HUES6 (cell line): Measurements from ENCODE around the gene LYZL4.

Experiments used
- H3K27ac ChIP-seq: 2 replicates; pipeline ENCODE4 v1.7.0; 2013; ENCODE audit warnings: low read depth, mild to moderate bottlenecking, low read length, inconsistent platforms
- H3K27me3 ChIP-seq: 2 replicates; pipeline ENCODE4 v1.6.1; 2013; ENCODE audit warnings: low read length; ENCODE audit not compliant: control insufficient read depth, insufficient read depth
- H3K36me3 ChIP-seq: 2 replicates; pipeline ENCODE4 v1.6.1; 2013; ENCODE audit warnings: low read length; ENCODE audit not compliant: control insufficient read depth, insufficient read depth
- H3K4me1 ChIP-seq: 2 replicates; pipeline ENCODE4 v1.6.1; 2013; ENCODE audit warnings: low read length; ENCODE audit not compliant: control insufficient read depth, insufficient read depth
- H3K4me3 ChIP-seq: 2 replicates; pipeline ENCODE4 v1.5.1; 2013; ENCODE audit warnings: low read depth, low read length
- H3K9ac ChIP-seq: one replicate; pipeline ENCODE4 v1.6.1; 2013; ENCODE audit warnings: mild to moderate bottlenecking, low read length
- H3K9me3 ChIP-seq: 2 replicates; pipeline ENCODE4 v1.6.1; 2013; ENCODE audit warnings: low read depth, low read length; ENCODE audit not compliant: control insufficient read depth, insufficient read depth

The LYZL4 gene, protein sequence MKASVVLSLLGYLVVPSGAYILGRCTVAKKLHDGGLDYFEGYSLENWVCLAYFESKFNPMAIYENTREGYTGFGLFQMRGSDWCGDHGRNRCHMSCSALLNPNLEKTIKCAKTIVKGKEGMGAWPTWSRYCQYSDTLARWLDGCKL

DNA sequence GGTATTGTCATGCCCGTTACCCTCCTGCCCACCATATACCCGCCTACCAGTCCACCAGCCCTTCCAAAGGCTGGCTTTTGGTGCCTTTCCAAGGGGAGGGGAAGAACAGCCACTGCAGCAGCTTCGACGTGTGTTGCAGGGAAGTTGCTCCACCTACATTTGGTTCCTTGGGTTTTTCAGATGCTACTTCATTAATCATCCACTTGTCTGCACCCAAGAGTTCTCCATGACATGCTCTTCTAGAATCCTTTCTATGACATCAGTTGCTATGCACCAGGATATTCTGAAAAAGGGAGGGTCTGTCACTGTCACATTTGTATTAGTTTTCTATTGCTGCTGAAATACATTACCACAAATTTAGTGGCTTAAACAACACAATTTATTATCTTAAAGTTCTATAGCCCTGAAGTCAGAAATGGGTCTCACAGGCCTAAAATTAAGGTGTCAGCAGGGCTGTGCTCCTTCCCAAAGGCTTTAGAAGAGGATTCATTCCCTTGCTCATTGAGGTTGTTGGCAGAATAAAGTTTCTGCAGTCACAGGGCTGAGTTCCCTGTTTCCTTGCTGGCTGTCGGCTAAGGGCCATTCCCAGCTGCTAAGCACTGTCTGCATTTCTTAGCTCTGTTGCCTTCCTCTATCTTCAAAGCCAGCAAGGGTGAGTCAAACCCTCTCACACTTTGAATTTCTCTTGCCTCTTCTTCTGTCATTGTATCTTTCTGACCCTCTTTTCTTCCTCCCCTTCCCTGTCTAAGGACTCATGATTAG is at the start of gene LYZL4:
TSS of gene LYZL4 (minus strand) at position 241 of the 762 bp plus-strand sequence. CDS start 3,359 bp downstream, outside the sequence.
- Histone ChIP-seq H3K4me3 (no peak within 1 kb of the TSS), H3K9me3 (no peaks in the 10 kb centered on the region), H3K4me1 (no peaks in the 10 kb centered on the region), H3K9ac (no peak within 1 kb of the TSS), H3K27ac (no peak within 1 kb of the TSS), H3K36me3 (no peaks in the 10 kb centered on the region), H3K27me3 (no peaks in the 10 kb centered on the region)

DNA sequence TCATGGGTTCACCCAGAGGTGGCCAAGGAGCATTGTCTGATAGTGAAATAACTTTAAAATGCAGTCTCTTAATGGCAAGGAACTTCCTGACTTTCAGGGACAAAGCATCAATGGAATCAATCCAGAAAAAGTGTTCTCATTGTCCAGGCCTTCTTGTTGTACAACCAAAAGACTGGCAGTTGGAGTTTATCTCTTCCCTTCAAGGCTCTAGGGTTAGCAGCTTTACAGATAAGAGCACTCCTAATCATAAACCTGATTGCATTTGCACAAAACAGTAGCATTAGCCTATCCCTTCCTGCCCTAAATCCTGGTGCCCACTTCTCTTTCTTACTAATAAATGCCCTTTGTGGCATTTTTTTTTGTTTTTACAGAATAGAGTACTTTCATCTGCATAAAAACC is 48.7 kb upstream of the LYZL4 start:
- H3K27me3 ChIP-seq = no peaks in the 10 kb centered on the region
- no peaks in the 10 kb centered on the region for H3K9me3 ChIP-seq
- no peak overlapping the region for H3K27ac ChIP-seq
- no peaks in the 10 kb centered on the region for H3K36me3 ChIP-seq
- H3K9ac ChIP-seq = no peak overlapping the region
- no peaks in the 10 kb centered on the region for H3K4me1 ChIP-seq
- no peak overlapping the region for H3K4me3 ChIP-seq

DNA sequence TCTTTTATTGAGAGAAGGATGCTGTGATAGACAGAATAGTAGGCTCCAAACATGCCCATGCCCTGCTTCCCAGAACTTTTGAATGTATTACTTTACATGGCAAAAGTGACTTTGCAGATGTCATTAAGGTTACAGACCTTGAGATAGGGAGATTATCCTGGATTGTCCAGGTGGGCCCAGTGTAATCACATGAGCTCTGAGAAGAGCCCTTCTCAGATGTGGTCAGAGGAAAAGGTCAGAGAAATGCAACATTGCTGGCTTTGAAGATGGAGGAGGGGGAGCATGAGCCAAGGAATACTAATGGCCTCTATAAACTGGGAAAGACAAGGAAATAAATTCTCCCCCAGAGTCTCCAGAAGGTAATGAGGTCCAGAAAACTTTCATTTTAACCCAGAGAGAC is 45.8 kb upstream of the LYZL4 start:
- Histone ChIP-seq H3K9ac (no peak overlapping the region), H3K9me3 (no peaks in the 10 kb centered on the region), H3K27me3 (no peaks in the 10 kb centered on the region)

DNA sequence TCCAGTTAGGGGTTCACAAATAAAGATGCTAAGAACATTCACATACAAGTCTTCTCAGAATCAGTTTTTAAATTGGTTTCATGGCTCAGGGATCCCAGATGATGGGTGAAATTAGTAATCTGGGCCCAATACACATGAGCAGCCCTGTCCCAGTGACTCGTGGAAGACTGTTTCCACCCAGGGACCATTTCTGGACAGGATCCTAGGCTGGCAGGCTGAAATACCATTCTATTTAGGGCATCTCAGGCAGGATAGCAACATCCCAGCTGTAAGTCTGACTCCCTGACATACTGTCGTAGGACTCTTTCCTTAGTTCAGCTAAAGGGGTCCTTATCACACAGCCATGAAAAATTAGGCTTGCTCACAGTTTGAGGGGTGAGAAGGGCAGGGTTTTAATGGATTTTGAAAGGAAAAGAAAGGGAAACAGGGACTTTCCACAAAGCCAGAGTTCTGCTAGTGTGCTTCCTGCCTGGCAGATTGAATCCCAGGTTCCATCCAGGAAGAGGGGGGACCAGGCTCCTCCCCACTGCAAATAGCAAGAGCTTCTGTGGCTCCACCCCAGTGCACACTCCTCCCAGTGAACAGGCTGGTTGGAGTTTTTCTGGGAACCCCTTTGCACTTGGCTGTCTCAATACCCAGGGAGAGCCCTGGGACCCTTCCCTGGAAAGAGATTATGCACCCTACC is 41.3 kb upstream of the LYZL4 start:
- Histone ChIP-seq H3K4me1 (peaks cover 22% of the 10 kb centered on the region), H3K4me3 (no peak overlapping the region), H3K27me3 (no peaks in the 10 kb centered on the region), H3K36me3 (no peaks in the 10 kb centered on the region), H3K9me3 (no peaks in the 10 kb centered on the region), H3K9ac (no peak overlapping the region), H3K27ac (no peak overlapping the region)

More for the DNA sequence above, 45.8 kb upstream of the LYZL4 start:
- no peaks in the 10 kb centered on the region for H3K4me1 ChIP-seq
- no peak overlapping the region for H3K27ac ChIP-seq
- no peak overlapping the region for H3K4me3 ChIP-seq
- H3K36me3 ChIP-seq = no peaks in the 10 kb centered on the region

DNA sequence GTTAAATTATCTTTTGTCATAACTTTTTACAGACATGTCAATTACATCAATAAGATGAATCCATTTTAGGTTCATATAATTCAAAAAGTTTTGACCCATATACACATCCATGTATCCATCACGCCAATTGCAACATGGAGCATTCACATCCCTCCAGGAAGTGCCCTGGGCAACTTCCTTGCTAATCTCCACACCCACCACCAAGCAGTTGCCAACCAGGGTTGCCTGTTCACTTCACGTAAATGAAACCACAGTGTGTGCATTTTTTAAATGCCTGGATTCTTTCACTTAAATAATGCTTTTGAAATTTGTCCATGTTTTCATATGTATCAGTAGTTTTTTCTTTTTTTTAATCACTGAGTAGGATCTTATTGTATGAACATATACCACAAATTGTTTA is 40.7 kb upstream of the LYZL4 start:
- Histone ChIP-seq H3K9me3 (no peaks in the 10 kb centered on the region), H3K36me3 (no peaks in the 10 kb centered on the region), H3K4me1 (peaks cover 27% of the 10 kb centered on the region), H3K27me3 (no peaks in the 10 kb centered on the region), H3K4me3 (no peak overlapping the region), H3K27ac (no peak overlapping the region), H3K9ac (no peak overlapping the region)

- Histone ChIP-seq H3K9me3 (no peaks in the 10 kb centered on the region), H3K36me3 (no peaks in the 10 kb centered on the region), H3K4me3 (no peak overlapping the region), H3K27ac (no peak overlapping the region), H3K27me3 (no peaks in the 10 kb centered on the region), H3K4me1 (peaks cover 31% of the 10 kb centered on the region), H3K9ac (no peak overlapping the region)
These were observed 40.2 kb upstream of the LYZL4 start for GRCh38 chr3:42450567-42450966.

- Histone ChIP-seq H3K27ac (no peak overlapping the region), H3K9me3 (no peaks in the 10 kb centered on the region), H3K36me3 (no peaks in the 10 kb centered on the region), H3K27me3 (no peaks in the 10 kb centered on the region), H3K4me3 (no peak overlapping the region), H3K4me1 (peaks cover 31% of the 10 kb centered on the region), H3K9ac (no peak overlapping the region)
These were observed 37.1 kb upstream of the LYZL4 start for GRCh38 chr3:42447481-42447880.

GRCh38 chr3:42446111-42447050 is 36.0 kb upstream of the LYZL4 start:
- peak overlapping the region; percentile 22; the same call in 1 of the 2 replicates for H3K27ac ChIP-seq
- no peaks in the 10 kb centered on the region for H3K9me3 ChIP-seq
- no peak overlapping the region for H3K4me3 ChIP-seq
- H3K27me3 ChIP-seq = no peaks in the 10 kb centered on the region
- no peaks in the 10 kb centered on the region for H3K36me3 ChIP-seq
- peaks cover 31% of the 10 kb centered on the region for H3K4me1 ChIP-seq
- H3K9ac ChIP-seq = no peak overlapping the region

DNA sequence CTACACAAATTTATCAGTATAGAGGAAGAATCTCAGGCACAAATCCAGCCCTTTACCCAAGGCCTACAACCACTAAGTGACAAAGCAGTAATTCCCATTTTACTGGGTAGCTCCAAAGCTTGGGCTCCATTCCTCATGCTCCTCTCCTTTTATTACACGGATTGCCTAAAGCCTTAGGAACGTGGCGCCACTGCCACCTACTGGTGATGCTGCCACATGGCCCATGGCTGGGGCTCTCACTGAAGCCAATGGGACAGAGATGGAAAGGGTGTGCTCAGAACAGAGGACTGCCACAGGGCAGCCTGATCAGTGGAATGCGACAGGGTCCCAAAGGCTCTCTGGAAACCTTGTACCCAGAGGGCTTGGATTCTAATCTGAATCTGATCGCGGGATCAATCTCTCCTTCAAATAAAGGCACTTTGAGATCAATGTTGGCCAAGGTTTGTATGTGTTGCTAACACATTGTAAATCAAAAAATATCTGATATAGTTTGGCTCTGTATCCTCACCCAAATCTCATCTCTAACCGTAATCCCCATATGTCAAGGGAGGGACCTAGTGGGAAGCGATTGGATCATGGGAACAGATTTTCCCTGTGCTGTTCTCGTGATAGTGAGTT is 33.5 kb upstream of the LYZL4 start:
- Histone ChIP-seq H3K4me3 (no peak overlapping the region), H3K27ac (no peak overlapping the region), H3K4me1 (peaks cover 33% of the 10 kb centered on the region), H3K9ac (no peak overlapping the region), H3K36me3 (no peaks in the 10 kb centered on the region), H3K27me3 (no peaks in the 10 kb centered on the region), H3K9me3 (no peaks in the 10 kb centered on the region)

DNA sequence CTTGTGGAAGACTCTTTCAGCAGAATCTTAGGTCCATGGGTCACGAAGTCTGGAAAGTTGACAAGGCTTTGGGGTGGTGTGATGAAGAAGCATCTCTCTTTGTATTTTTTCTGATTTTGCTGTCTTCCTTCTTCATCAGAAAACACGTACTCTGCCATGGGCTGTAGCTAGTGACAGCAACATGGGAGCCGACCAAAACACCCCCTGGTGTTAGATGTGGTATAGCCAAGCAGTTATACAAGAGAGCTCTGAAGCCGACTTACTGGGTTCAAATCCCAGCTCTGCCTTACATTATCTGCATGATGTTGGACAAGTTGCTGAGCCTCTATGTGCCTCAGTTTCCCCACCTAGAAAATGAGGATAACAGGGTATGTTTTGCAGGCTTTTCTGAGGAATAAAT is 32.9 kb upstream of the LYZL4 start:
- Histone ChIP-seq H3K4me3 (no peak overlapping the region), H3K36me3 (no peaks in the 10 kb centered on the region), H3K27me3 (no peaks in the 10 kb centered on the region), H3K4me1 (peaks cover 29% of the 10 kb centered on the region), H3K27ac (no peak overlapping the region), H3K9ac (no peak overlapping the region), H3K9me3 (no peaks in the 10 kb centered on the region)
